ENCODE data around the gene CALM1. TPM values are rescaled to one million over a fixed set of nuclear protein-coding genes. Genes with fewer than 3 reads are reported as not detected.

Gene CALM1
- polyA plus RNA-seq, 1 donor from 2014 or later, result 373 TPM

GRCh38 chr14:90446405-90446804 is 49.6 kb downstream of the CALM1 start:
- Histone ChIP-seq H3K9me3 (ENCODE audit: low read length) (peaks cover 5% of the 10 kb centered on the region), H2AFZ (ENCODE audit: low read depth, low read length) (no peak overlapping the region), H3K27ac (ENCODE audit: low read length) (no peak overlapping the region), H3K36me3 (ENCODE audit: insufficient read depth, low read length) (no peaks in the 10 kb centered on the region), H3K4me2 (ENCODE audit: low read length) (no peak overlapping the region), H3K9me2 (ENCODE audit: insufficient read depth, low read length) (no peaks in the 10 kb centered on the region), H3K4me3 (ENCODE audit: low read length) (no peak overlapping the region), H4K20me1 (ENCODE audit: insufficient read depth) (no peaks in the 10 kb centered on the region), H3F3A (ENCODE audit: insufficient read depth, low read length, poor library complexity, severe bottlenecking) (no peaks in the 10 kb centered on the region), H3K27me3 (ENCODE audit: insufficient read depth, low read depth, low read length) (no peaks in the 10 kb centered on the region), H3K79me2 (replicated peaks; ENCODE audit: insufficient read depth, low read length) (no peaks in the 10 kb centered on the region), H3K9ac (ENCODE audit: low read length) (no peak overlapping the region)
- TF ChIP-seq EZH2 (IDR thresholded peaks at IDR 0.05; ENCODE audit: borderline replicate concordance, insufficient read depth, low read length, poor library complexity, severe bottlenecking) (no peak), REST (IDR thresholded peaks at IDR 0.05; ENCODE audit: borderline replicate concordance) (no peak), MXI1 (conservative IDR thresholded peaks at IDR 0.05; ENCODE audit: poor library complexity, severe bottlenecking) (no peak), RAD21 (conservative IDR thresholded peaks at IDR 0.05) (no peak), SMC3 (conservative IDR thresholded peaks at IDR 0.05; ENCODE audit: poor library complexity) (no peak), EP300 (conservative IDR thresholded peaks at IDR 0.05; ENCODE audit: poor library complexity, severe bottlenecking) (no peak), TAF1 (IDR thresholded peaks at IDR 0.05; ENCODE audit: low read depth) (no peak), CTCF (IDR thresholded peaks at IDR 0.05; ENCODE audit: poor library complexity, severe bottlenecking) (no peak), POLR2AphosphoS5 (IDR thresholded peaks at IDR 0.05) (no peak)

- no peaks in the 10 kb centered on the region for H3K79me2 ChIP-seq (replicated peaks; ENCODE audit: insufficient read depth, low read length)
- H3K9ac ChIP-seq (ENCODE audit: low read length), result no peak overlapping the region
- no peak overlapping the region for H3K27ac ChIP-seq (ENCODE audit: low read length)
- no peaks in the 10 kb centered on the region for H3K9me2 ChIP-seq (ENCODE audit: insufficient read depth, low read length)
- no peak overlapping the region for H3K4me2 ChIP-seq (ENCODE audit: low read length)
- H3K4me3 ChIP-seq (ENCODE audit: low read length), result no peak overlapping the region
- no peaks in the 10 kb centered on the region for H3K27me3 ChIP-seq (ENCODE audit: insufficient read depth, low read depth, low read length)
- no peaks in the 10 kb centered on the region for H4K20me1 ChIP-seq (ENCODE audit: insufficient read depth)
- no peak overlapping the region for H2AFZ ChIP-seq (ENCODE audit: low read depth, low read length)
- H3K36me3 ChIP-seq (ENCODE audit: insufficient read depth, low read length), result no peaks in the 10 kb centered on the region
- TF ChIP-seq CTCF (IDR thresholded peaks at IDR 0.05; ENCODE audit: poor library complexity, severe bottlenecking) (no peak), REST (IDR thresholded peaks at IDR 0.05; ENCODE audit: borderline replicate concordance) (no peak), SMC3 (conservative IDR thresholded peaks at IDR 0.05; ENCODE audit: poor library complexity) (no peak), RAD21 (conservative IDR thresholded peaks at IDR 0.05) (no peak), MXI1 (conservative IDR thresholded peaks at IDR 0.05; ENCODE audit: poor library complexity, severe bottlenecking) (no peak), POLR2AphosphoS5 (IDR thresholded peaks at IDR 0.05) (no peak), EP300 (conservative IDR thresholded peaks at IDR 0.05; ENCODE audit: poor library complexity, severe bottlenecking) (no peak), TAF1 (IDR thresholded peaks at IDR 0.05; ENCODE audit: low read depth) (no peak), EZH2 (IDR thresholded peaks at IDR 0.05; ENCODE audit: borderline replicate concordance, insufficient read depth, low read length, poor library complexity, severe bottlenecking) (no peak)
- peaks cover 5% of the 10 kb centered on the region for H3K9me3 ChIP-seq (ENCODE audit: low read length)
- no peaks in the 10 kb centered on the region for H3F3A ChIP-seq (ENCODE audit: insufficient read depth, low read length, poor library complexity, severe bottlenecking)
These were observed 51.1 kb downstream of the CALM1 start for GRCh38 chr14:90447720-90448497.

All from neural cell (in vitro differentiated cells).